Peyer's patch (tissue), 4 donors: ENCODE measurements around the gene MCOLN2.

ENCODE experiments used
- POLR2A ChIP-seq, 2 donors: fragments of 450-650 bp; IDR thresholded peaks; one replicate each; pipeline ENCODE4 v1.5.1; 2017; ENCODE audit warnings: antibody characterized with exemption in 2 of 2, mild to moderate bottlenecking in 2 of 2, moderate library complexity in 2 of 2
- TF ChIP-seq, protein P1 (sequence below), 6 experiments: fragments of 450-650 bp in 4 of 6; fragments of 200-600 bp in 2 of 6; sonication (generic) in 1 of 6; IDR thresholded peaks; one replicate each; pipeline ENCODE4 v1.5.1; 2017 to 2019; ENCODE audit warnings: antibody characterized with exemption in 6 of 6, mild to moderate bottlenecking in 3 of 6, moderate library complexity in 1 of 6

DNA sequence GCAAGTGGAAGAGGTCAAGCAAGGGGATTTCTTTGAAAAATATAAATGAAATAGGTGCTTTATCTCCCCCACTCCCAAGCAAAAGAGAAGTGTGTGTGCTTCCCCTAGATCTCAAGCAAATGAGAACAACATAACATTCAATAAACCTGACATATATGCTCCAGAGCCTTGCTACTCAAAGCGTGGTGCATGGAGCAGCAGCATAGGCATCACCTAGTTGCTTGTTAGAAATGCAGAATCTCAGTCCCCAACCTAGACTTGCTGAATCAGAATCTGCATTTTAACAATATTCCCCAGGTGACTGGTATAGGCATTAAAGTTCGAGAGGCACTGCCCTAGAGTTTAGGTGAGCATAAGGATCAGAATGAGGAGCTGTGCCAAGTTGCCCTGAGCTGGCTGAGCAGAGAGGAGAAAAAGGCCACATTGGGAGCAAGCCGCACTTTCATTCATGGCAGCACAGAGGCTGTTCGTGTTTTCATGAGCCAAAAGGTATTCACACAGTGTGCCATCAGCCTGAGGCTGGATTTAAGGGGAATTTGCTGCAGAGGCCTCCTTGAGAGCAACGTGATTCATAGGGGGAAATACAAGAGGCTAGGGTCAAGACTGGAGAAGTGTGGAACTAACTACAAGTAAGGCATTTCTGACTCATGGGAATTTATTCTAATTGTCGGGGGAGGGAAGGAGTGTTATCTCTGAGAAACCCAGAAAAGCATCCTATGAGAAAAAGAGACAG lies 89.7 kb downstream of the MCOLN2 start:
- TF ChIP-seq POLR2A (IDR thresholded peaks at IDR 0.05) = no peak
- TF ChIP-seq, protein P1, sequence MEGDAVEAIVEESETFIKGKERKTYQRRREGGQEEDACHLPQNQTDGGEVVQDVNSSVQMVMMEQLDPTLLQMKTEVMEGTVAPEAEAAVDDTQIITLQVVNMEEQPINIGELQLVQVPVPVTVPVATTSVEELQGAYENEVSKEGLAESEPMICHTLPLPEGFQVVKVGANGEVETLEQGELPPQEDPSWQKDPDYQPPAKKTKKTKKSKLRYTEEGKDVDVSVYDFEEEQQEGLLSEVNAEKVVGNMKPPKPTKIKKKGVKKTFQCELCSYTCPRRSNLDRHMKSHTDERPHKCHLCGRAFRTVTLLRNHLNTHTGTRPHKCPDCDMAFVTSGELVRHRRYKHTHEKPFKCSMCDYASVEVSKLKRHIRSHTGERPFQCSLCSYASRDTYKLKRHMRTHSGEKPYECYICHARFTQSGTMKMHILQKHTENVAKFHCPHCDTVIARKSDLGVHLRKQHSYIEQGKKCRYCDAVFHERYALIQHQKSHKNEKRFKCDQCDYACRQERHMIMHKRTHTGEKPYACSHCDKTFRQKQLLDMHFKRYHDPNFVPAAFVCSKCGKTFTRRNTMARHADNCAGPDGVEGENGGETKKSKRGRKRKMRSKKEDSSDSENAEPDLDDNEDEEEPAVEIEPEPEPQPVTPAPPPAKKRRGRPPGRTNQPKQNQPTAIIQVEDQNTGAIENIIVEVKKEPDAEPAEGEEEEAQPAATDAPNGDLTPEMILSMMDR (IDR thresholded peaks at IDR 0.05) = no peak
